A673 (cell line): ENCODE measurements around the gene OPN1SW. TPM values are rescaled to one million over a fixed set of nuclear protein-coding genes. Genes with fewer than 3 reads are reported as not detected.

Experiments used
- BruUV-seq: library from RNA; stranded (reverse); fragments of 400-500 nt; replicated peaks from 2 replicates; lab custom pipeline; 2021; lab: Mats Ljungman, UMichigan
- CTCF ChIA-PET: fragments of 300-600 bp; sonication (Branson Sonifier 250); formaldehyde crosslinking; loops from one replicate; lab custom pipeline; 2022; ENCODE audit warnings: antibody characterized with exemption; lab: Charles Lee
- POLR2A ChIA-PET: fragments of 300-600 bp; sonication (Branson Sonifier 250); formaldehyde crosslinking; loops from one replicate; lab custom pipeline; 2022; ENCODE audit warnings: antibody characterized with exemption; ENCODE audit not compliant: low non-redundant PET; lab: Charles Lee
- DNase-seq: peaks from one replicate; pipeline ENCODE4 v3.0.0-alpha.2; 2015; ENCODE audit warnings: low spot score
- H3K27ac ChIP-seq: fragments of 200-600 bp; sonication (generic); 2 replicates; pipeline ENCODE4 v1.5.1; 2016; ENCODE audit warnings: mixed run types, low read depth, mild to moderate bottlenecking, mixed read lengths, antibody characterized with exemption, low read length; ENCODE audit not compliant: poor library complexity, severe bottlenecking
- H3K27me3 ChIP-seq: fragments of 200-600 bp; sonication (generic); replicated peaks from 2 replicates; pipeline ENCODE4 v1.6.1; 2017; ENCODE audit warnings: mixed run types, low read depth, mild to moderate bottlenecking, mixed read lengths, antibody characterized with exemption, low read length; ENCODE audit not compliant: insufficient read depth, poor library complexity
- H3K36me3 ChIP-seq: fragments of 200-600 bp; sonication (generic); 2 replicates; pipeline ENCODE4 v1.6.1; 2016; ENCODE audit warnings: mixed run types, mild to moderate bottlenecking, mixed read lengths, antibody characterized with exemption, low read length; ENCODE audit not compliant: insufficient read depth, poor library complexity, severe bottlenecking
- H3K4me1 ChIP-seq: fragments of 200-600 bp; sonication (generic); 2 replicates; pipeline ENCODE4 v1.6.1; 2017; ENCODE audit warnings: mixed run types, mild to moderate bottlenecking, mixed read lengths, antibody characterized with exemption, low read length; ENCODE audit not compliant: insufficient read depth, poor library complexity, severe bottlenecking
- H3K4me3 ChIP-seq: fragments of 200-600 bp; sonication (generic); 2 replicates; pipeline ENCODE4 v1.5.1; 2016; ENCODE audit warnings: low read depth, mixed run types, mild to moderate bottlenecking, mixed read lengths, low read length; ENCODE audit not compliant: poor library complexity, severe bottlenecking
- H3K9me3 ChIP-seq: fragments of 200-600 bp; sonication (generic); 2 replicates; pipeline ENCODE4 v1.6.1; 2016; ENCODE audit warnings: mixed run types, low read depth, mild to moderate bottlenecking, mixed read lengths, antibody characterized with exemption, low read length; ENCODE audit not compliant: poor library complexity, severe bottlenecking
- EZH2 ChIP-seq: fragments of 200-600 bp; sonication (generic); IDR thresholded peaks from 2 replicates; pipeline ENCODE4 v1.6.1; 2017; ENCODE audit warnings: borderline replicate concordance, low read depth, mild to moderate bottlenecking, mixed read lengths, antibody characterized with exemption, low read length; ENCODE audit not compliant: poor library complexity, severe bottlenecking
- intact Hi-C: fragments of 100-400 bp; cut with micrococcal nuclease; formaldehyde crosslinking; loops from one replicate; pipeline ENCODE4 v1.10.0; 2022; ENCODE audit not compliant: unreplicated experiment
- total RNA-seq: library from RNA; stranded (reverse); gene quantifications from 2 replicates; pipeline ENCODE4 v1.2.3, GENCODE V29; 2021
- TF ChIP-seq, protein P1 (sequence below): fragments of 300-800, 200-600 bp; sonication (generic); conservative IDR thresholded peaks from 2 replicates; pipeline ENCODE4 v1.5.1; 2017; ENCODE audit warnings: low read depth, mild to moderate bottlenecking, antibody characterized with exemption, low read length, moderate library complexity, mixed read lengths

The OPN1SW gene
- total RNA-seq, 1 experiment from 2014 or later = not detected

DNA sequence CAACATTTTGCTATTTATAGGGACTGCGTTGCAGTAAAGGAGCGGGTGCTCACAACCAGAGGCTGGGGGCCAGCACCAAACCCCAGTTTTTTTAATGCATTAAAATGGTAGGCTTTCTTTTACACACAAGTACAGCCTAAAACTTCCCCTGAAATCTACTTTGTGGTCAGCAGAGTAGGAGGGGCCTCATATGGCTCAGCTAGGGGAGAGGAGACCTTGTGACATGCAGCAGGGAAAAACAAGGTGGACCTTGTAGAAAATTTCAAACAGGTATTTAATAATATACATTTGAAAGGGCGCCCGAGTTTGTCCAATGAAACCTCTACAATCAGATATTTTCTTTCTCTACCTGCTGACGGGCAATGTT is 17.6 kb upstream of the OPN1SW start:
- no peak overlapping the region for H3K4me3 ChIP-seq
- no peak for DNase-seq
- no peaks in the 10 kb centered on the region for H3K36me3 ChIP-seq
- H3K4me1 ChIP-seq = no peaks in the 10 kb centered on the region
- no peak overlapping the region for H3K27ac ChIP-seq
- ChIA-PET CTCF (no interaction called here), POLR2A (no interaction called here)
- H3K27me3 ChIP-seq = peaks cover 7% of the 10 kb centered on the region
- intact Hi-C loops = loop anchor here (10.0 kb wide), 1 partner anchor 92 kb away; no protein-coding TSS in a partner anchor
- no peaks in the 10 kb centered on the region for H3K9me3 ChIP-seq
- BruUV-seq = no TSS peak
- TF ChIP-seq, protein P1, sequence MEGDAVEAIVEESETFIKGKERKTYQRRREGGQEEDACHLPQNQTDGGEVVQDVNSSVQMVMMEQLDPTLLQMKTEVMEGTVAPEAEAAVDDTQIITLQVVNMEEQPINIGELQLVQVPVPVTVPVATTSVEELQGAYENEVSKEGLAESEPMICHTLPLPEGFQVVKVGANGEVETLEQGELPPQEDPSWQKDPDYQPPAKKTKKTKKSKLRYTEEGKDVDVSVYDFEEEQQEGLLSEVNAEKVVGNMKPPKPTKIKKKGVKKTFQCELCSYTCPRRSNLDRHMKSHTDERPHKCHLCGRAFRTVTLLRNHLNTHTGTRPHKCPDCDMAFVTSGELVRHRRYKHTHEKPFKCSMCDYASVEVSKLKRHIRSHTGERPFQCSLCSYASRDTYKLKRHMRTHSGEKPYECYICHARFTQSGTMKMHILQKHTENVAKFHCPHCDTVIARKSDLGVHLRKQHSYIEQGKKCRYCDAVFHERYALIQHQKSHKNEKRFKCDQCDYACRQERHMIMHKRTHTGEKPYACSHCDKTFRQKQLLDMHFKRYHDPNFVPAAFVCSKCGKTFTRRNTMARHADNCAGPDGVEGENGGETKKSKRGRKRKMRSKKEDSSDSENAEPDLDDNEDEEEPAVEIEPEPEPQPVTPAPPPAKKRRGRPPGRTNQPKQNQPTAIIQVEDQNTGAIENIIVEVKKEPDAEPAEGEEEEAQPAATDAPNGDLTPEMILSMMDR = no peak
- TF ChIP-seq EZH2 = no peak

DNA sequence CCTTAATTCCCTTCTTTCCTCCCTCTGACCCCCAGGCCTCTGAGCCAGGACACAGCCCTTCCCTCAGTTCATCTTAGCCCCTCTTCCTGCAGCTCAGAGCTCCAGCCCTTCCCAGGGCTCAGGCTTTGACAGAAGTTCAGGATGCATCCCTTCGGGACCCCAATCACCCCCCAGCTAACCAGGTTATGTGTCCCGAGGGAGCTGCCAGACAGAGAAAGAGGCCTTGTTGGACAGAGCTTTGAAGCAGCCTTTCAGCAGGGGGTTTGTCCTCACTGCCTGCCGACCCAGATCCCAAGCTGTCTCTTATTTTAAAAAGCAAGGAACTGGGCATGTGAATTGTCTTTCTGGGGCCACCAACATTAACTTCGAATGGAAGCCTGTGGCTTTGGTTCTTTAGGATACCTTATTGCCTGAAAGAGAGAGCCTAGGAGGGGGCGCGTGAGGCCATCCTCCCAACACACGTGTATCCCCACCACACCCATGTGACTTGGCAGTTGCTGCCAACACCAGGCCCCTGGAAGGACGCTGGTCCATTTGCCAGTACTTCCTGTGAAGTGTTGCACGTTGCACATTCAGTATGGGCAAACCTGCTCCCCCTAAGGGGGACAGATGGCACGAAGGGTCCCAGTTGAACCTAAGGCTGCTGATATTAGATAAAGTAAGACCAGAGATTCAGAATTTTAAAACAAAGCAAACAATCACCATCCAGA is 17.0 kb upstream of the OPN1SW start:
- intact Hi-C loops = loop anchor here (10.0 kb wide), 1 partner anchor 92 kb away; no protein-coding TSS in a partner anchor
- no peaks in the 10 kb centered on the region for H3K9me3 ChIP-seq
- ChIA-PET CTCF (interaction anchor here (0.7 kb wide), 1 partner anchor 154 kb away, joined by 3 read pairs; no protein-coding TSS in a partner anchor), POLR2A (no interaction called here)
- H3K27me3 ChIP-seq = peaks cover 11% of the 10 kb centered on the region
- no TSS peak for BruUV-seq
- no peak for DNase-seq
- peak overlapping the region; percentile 77 for H3K4me3 ChIP-seq
- TF ChIP-seq, protein P1 = no peak; the same call in 1 of the 2 replicates
- no peak for TF ChIP-seq EZH2
- no peak overlapping the region for H3K27ac ChIP-seq
- no peaks in the 10 kb centered on the region for H3K4me1 ChIP-seq
- H3K36me3 ChIP-seq = no peaks in the 10 kb centered on the region

DNA sequence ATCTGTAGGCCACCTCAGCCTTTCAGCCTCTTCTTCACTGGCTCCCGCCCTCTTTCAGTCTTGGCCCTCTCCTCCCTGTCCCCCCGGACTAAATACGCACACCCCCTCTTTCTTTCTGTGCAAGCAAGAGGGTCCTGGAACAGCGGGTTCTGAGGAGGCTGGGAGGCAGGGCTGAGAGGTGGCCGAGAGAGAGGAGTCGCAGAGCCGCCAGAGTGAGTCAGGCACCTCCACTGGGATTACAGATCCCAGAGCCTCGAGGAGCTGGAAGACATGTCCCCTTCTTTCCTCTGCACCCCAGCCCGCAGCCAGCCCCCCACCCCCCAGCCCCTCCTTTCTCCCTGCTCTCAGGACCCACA is 16.4 kb upstream of the OPN1SW start:
- no peaks in the 10 kb centered on the region for H3K4me1 ChIP-seq
- no peak for DNase-seq
- POLR2A ChIA-PET = no interaction called here
- peak overlapping the region; percentile 77 for H3K4me3 ChIP-seq
- peaks cover 11% of the 10 kb centered on the region for H3K27me3 ChIP-seq
- CTCF ChIA-PET = interaction anchor here (0.7 kb wide), 1 partner anchor 155 kb away, joined by 3 read pairs; no protein-coding TSS in a partner anchor
- no peaks in the 10 kb centered on the region for H3K9me3 ChIP-seq
- no peak overlapping the region for H3K27ac ChIP-seq
- BruUV-seq = no TSS peak
- H3K36me3 ChIP-seq = no peaks in the 10 kb centered on the region
- intact Hi-C loops = loop anchor here (10.0 kb wide), 1 partner anchor 93 kb away; no protein-coding TSS in a partner anchor
- TF ChIP-seq, protein P1 = no peak
- no peak for TF ChIP-seq EZH2
